ENCODE data around the gene MAFB. TPM values are rescaled to one million over a fixed set of nuclear protein-coding genes. Genes with fewer than 3 reads are reported as not detected.

MAFB gene
- total and polyA plus RNA-seq, 11 donors: 2.0 to 62.1 (median 7.8) TPM

DNA sequence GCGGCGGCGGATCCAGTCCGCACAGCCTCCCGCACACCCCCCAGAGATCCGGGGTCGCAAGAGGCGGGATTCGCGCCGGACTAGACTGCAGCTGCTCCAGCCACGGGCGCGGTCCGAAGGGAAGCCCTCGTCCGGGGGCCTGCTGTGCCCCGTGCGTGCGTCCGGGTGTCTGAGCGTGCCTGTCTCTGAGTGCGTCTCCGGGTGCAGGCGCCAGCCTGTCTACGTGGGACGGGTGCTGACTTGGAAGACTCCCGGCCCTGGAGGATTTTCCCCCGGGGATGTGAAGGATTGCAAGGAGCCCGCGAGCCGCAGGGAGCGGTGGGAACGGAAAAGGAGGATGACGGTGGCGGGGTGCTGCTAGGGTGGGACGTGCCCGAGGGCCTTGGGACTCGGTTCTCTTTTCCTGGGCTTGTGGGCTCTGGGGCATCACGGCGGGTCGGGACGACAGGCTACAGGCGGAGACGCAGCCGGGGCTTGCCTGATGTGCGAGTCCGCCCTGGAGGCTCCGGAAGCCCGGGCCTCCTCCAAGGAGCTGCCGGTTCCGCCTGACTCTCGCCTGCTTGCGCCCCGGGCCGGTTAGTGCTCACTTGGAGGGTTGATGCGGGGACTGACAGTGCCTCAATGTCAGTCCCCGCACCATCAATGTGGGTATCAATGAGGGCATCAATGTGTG is 5.7 kb downstream of the MAFB start:
- DNase-seq (peak; percentile 36 to 82 (median 42)), ATAC-seq (peak; percentile 19 to 45 (median 32))
- H3K27me3 ChIP-seq: peaks cover 0 to 55% (median 7%) of the 10 kb centered on the region in 9 donors
- H3K36me3 ChIP-seq: peaks cover 0 to 12% (median 0%) of the 10 kb centered on the region in 9 donors
- WGBS, 4 donors: 9 to 19% (median 12%) methylated on average over 33 to 58 of the region's 58 CpGs
- peak overlapping the region; percentile 18 to 85 (median 48) for H3K4me3 ChIP-seq
- no peak for TF ChIP-seq POLR2A (IDR thresholded peaks at IDR 0.05)
- TF ChIP-seq CTCF (IDR thresholded peaks at IDR 0.05): no peak
- no peaks in the 10 kb centered on the region for H3K9me3 ChIP-seq
- peaks cover 0 to 53% (median 27%) of the 10 kb centered on the region in 12 donors for H3K4me1 ChIP-seq
- H3K27ac ChIP-seq: peak overlapping the region; percentile 2 to 98 (median 60)
- intact Hi-C loops (cut with DNase I): loop anchor here in 2 of 10 donors (10.0 kb wide), 3 partner anchors 519 to 799 kb away; no protein-coding TSS in a partner anchor

DNA sequence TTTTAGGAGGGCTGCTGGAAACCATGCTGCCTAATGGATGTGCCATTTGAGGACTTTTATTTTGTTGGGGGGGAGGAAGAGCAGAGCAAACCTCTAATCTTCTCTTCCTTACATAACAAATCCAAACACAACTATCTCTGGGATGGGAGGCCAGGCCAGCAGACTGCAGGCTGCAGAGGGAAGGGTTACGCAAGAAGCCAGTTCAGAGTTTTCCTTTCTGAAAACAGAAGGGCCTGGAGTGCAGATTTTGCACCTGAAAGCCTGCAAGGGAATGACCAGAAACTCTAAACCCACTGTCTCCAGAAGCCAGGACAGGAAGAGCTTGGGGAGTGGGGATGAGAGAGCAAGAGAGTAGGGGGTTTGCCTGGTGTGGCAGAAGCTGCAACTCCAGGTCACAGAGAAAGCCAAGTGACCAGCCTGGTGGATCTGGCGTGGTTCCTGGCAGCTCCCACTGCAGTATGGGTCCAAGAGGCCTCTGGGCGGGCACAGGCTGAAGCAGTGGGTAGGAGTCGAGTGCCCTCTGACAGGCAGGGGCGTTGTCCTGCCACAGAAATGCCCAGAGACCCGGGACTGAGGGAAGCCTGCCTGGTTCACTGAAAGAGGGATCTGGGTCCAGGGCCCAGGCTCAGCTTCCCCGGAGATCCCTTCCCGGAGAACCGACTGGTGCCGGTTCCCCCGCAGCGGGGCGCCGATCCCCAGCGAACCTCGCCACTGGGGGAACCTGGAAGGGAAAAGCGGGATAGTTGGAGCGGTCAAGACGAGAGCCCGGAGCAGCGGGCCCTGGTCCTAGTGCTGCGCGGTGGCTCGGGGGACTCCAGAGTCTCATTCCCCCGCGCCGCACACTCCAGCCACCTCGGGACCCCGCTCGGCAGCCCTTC is 6.7 kb downstream of the MAFB start:
- Histone ChIP-seq H3K27me3 (peaks cover 0 to 60% (median 7%) of the 10 kb centered on the region in 9 donors), H3K4me1 (peaks cover 0 to 43% (median 18%) of the 10 kb centered on the region in 12 donors), H3K9me3 (no peaks in the 10 kb centered on the region), H3K4me3 (peak overlapping the region in 11 of 12 donors; percentile 31 to 85 (median 50)), H3K27ac (peak overlapping the region in 11 of 12 donors; percentile 19 to 98 (median 63)), H3K36me3 (peaks cover 0 to 12% (median 0%) of the 10 kb centered on the region in 9 donors)
- ATAC-seq: peak; percentile 24 to 67 (median 50)
- intact Hi-C loops (cut with DNase I): loop anchor here in 2 of 10 donors (10.0 kb wide), 3 partner anchors 518 to 798 kb away; no protein-coding TSS in a partner anchor
- WGBS, 4 donors: 27 to 38% (median 29%) methylated on average over 26 to 30 of the region's 30 CpGs
- TF ChIP-seq POLR2A (IDR thresholded peaks at IDR 0.05): no peak
- TF ChIP-seq CTCF (IDR thresholded peaks at IDR 0.05): no peak
- peak in 3 of 5 donors; percentile 37 to 66 (median 44) for DNase-seq

- ATAC-seq (no peak), DNase-seq (no peak)
- Histone ChIP-seq H3K9me3 (no peaks in the 10 kb centered on the region), H3K27me3 (peaks cover 0 to 57% (median 7%) of the 10 kb centered on the region in 9 donors), H3K4me3 (no peak overlapping the region), H3K27ac (peak overlapping the region in 4 of 12 donors; percentile 42 to 98 (median 62)), H3K36me3 (peaks cover 0 to 12% (median 0%) of the 10 kb centered on the region in 9 donors), H3K4me1 (peaks cover 0 to 40% (median 14%) of the 10 kb centered on the region in 12 donors)
- intact Hi-C loops (cut with DNase I): loop anchor here in 2 of 10 donors (10.0 kb wide), 3 partner anchors 517 to 797 kb away; no protein-coding TSS in a partner anchor
- TF ChIP-seq POLR2A (IDR thresholded peaks at IDR 0.05) (no peak), CTCF (IDR thresholded peaks at IDR 0.05) (no peak)
- 77 to 91% (median 90%) methylated on average over 13 of the region's 13 CpGs for WGBS, 4 donors
Measured at GRCh38 chr20:40681684-40682083, 7.4 kb downstream of the MAFB start.
